Astrocyte (in vitro differentiated cells and primary cell): ENCODE data around the gene CCDC78.

ENCODE experiments used
- EZH2 ChIP-seq: IDR thresholded peaks from 2 replicates; pipeline ENCODE4 v1.6.1; 2012; ENCODE audit warnings: mild to moderate bottlenecking, low read length, inconsistent platforms; ENCODE audit not compliant: insufficient read depth
- TF ChIP-seq, protein P1 (sequence below): IDR thresholded peaks from 2 replicates; pipeline ENCODE4 v1.5.1; 2011; ENCODE audit warnings: low read depth, mild to moderate bottlenecking, inconsistent platforms, low read length, moderate library complexity; ENCODE audit not compliant: insufficient read depth

DNA sequence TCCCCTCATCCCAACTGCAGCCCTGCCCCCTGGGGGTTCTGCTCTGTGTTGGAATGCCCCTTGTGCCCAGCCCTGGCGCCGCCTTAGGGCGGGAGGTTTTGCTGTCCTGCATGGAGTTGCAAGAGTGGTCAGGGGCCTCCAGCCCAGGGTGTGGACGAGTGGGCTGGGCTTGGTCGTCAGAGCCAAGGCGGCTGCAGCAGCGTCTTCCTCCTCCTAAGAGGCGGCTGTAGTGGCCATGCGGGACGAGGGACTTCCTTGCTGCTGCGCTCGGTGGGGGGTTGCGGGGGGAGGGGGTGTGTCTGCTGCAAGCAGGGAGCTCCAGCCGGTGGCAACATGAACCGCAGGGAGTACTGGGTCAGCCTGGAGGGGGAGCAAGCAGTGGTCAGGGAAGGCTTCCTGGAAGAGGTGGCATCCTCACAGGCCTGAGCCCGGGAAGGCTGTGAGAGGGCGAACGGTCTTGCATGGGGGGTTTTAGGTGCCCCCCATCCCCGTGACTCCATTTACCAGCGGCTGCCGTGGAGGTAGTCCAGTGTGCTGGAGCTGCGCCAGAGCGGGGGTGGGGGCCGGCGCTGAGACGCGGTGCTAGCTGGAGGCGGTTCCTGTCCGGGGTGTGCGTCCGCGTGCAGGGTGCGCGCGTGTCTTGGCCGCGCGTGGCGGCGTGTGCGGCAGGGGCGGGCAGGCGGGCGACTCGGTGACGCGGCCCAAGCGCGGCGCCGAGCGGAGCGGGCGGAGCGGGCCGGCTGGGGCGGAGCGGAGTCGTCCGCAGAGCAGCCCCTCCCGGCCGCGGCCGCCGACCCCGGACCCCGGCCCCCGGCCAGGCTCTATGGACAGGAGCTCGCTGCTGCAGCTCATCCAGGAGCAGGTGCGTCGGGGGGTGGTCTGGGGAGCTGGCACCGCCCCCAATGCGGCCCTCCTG lies 51.0 kb downstream of the CCDC78 start, which contains the start of gene RHBDL1:
- TF ChIP-seq, protein P1, sequence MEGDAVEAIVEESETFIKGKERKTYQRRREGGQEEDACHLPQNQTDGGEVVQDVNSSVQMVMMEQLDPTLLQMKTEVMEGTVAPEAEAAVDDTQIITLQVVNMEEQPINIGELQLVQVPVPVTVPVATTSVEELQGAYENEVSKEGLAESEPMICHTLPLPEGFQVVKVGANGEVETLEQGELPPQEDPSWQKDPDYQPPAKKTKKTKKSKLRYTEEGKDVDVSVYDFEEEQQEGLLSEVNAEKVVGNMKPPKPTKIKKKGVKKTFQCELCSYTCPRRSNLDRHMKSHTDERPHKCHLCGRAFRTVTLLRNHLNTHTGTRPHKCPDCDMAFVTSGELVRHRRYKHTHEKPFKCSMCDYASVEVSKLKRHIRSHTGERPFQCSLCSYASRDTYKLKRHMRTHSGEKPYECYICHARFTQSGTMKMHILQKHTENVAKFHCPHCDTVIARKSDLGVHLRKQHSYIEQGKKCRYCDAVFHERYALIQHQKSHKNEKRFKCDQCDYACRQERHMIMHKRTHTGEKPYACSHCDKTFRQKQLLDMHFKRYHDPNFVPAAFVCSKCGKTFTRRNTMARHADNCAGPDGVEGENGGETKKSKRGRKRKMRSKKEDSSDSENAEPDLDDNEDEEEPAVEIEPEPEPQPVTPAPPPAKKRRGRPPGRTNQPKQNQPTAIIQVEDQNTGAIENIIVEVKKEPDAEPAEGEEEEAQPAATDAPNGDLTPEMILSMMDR: no peak
- TF ChIP-seq EZH2: no peak
